Activated CD8-positive, alpha-beta memory T cell treated with anti-CD3 and anti-CD28 coated beads for 24 hours (primary cell): ENCODE measurements around the gene GALNT10.

ENCODE experiments used
- DNase-seq: peaks from one replicate; pipeline ENCODE4 v3.0.0-alpha.2; 2020

GALNT10 gene

GRCh38 chr5:154236536-154237375, 46.2 kb downstream of the GALNT10 start:
- DNase-seq, result no peak

GRCh38 chr5:154237376-154237743, 46.8 kb downstream of the GALNT10 start:
- DNase-seq, result no peak

- no peak for DNase-seq
Observed at GRCh38 chr5:154237946-154238345, 47.4 kb downstream of the GALNT10 start.

GRCh38 chr5:154238776-154239481, 48.4 kb downstream of the GALNT10 start:
- DNase-seq, result no peak

DNA sequence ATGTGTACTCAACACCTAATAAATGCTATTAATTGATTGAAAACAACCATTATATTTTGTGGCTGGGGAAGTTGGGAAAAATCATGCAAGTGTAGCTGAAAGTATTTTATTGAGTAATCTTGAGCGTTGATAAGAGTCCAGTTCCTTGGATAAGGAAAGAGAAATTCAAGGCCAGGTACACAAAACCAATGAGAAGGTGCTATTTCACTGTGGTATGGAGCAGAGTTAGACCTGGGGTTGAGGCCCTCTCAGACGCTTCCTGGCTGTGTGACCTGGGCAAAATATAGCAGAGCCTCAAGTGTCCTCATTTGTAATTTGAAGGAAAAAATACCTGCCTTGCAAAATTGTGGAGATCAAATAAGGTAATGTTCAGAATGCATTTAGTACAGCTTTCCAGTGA, 50.1 kb downstream of the GALNT10 start:
- no peak for DNase-seq

GRCh38 chr5:154241021-154241420, 50.5 kb downstream of the GALNT10 start:
- DNase-seq, result no peak

DNA sequence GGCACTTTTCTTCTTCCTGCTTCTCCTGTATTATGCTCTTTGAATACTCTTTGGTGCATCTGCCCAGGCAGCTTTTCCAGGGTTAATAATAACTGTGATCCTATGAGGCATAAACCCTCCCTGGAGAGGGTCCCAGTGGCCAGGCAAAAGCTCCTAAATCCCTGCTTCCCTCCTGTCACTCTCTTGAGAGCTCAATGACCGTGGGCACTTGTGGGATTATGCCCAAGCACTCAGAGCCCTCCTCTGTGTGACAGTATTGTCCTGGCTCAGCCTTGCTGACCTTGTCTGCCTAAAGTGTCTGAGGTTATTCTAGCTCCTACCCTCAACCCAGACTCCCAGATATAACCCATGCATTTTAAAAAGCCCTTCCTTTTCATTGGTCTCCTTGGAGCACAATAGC, 51.9 kb downstream of the GALNT10 start:
- DNase-seq, result no peak

DNA sequence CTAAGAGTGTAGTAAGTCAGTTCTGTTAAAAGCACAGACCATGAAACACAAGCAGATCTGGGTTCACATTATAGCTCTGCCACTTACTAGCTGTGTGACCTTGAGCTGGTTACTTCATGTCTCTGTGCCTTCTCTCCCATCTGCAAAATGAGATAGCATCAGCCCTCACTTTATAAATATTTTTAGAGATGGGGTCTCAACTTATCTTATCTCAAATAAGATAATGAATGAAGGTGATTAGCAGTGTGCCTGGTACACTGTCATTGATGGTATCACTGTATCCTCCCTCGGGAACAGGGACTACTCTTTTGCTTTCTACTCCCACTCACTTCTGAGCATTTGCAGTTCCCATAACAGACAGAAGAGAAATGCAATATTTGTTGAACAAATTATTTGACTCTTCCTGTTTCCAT, 52.4 kb downstream of the GALNT10 start:
- no peak for DNase-seq

DNA sequence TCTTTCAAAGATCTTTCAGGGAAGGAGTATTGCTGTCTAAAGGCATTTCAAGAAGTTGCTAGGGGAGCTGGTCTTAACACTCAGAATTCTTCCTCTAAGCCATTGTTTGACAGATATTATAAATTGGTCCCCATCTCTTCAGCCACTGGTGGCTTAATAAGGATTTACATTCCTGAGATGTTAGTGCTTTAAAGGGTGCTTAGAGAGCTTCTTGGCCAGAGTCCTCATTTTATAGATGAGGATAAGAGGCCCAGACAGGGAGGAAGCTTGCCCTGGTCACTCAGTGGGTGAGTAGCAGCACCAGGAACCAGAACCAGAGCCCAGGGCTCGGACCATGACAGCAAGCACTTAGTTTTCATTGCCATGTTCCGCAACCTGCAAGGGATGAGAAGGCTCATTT, 53.2 kb downstream of the GALNT10 start:
- DNase-seq, result no peak

GRCh38 chr5:154244476-154244875, 53.9 kb downstream of the GALNT10 start:
- no peak for DNase-seq

GRCh38 chr5:154248691-154249090, 58.2 kb downstream of the GALNT10 start:
- no peak for DNase-seq

DNA sequence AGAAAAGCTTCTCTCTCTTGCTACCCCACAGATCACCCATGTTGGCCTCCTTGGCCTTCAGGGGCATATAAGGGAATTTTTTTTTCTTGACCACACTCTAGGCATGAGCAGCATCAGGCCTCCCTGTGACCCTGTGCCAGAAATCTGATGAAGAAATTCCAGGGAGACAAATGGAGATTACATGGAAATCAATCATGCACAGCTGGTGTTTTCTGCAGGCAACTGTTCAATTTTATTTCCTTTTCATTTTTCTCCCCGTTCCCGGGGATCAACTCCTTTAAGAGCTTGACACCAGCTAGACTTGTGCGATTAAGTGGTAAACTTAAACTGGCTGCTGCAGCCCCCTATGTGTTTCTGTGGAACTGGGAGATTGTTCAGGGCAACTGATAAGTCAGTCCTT, 59.3 kb downstream of the GALNT10 start:
- no peak for DNase-seq

- no peak for DNase-seq
Observed at GRCh38 chr5:154251529-154251928, 61.0 kb downstream of the GALNT10 start.

- no peak for DNase-seq
Observed at GRCh38 chr5:154253807-154254206, 63.3 kb downstream of the GALNT10 start.

GRCh38 chr5:154254896-154255295, 64.4 kb downstream of the GALNT10 start:
- DNase-seq, result no peak

GRCh38 chr5:154257046-154257445, 66.5 kb downstream of the GALNT10 start:
- DNase-seq, result no peak

DNA sequence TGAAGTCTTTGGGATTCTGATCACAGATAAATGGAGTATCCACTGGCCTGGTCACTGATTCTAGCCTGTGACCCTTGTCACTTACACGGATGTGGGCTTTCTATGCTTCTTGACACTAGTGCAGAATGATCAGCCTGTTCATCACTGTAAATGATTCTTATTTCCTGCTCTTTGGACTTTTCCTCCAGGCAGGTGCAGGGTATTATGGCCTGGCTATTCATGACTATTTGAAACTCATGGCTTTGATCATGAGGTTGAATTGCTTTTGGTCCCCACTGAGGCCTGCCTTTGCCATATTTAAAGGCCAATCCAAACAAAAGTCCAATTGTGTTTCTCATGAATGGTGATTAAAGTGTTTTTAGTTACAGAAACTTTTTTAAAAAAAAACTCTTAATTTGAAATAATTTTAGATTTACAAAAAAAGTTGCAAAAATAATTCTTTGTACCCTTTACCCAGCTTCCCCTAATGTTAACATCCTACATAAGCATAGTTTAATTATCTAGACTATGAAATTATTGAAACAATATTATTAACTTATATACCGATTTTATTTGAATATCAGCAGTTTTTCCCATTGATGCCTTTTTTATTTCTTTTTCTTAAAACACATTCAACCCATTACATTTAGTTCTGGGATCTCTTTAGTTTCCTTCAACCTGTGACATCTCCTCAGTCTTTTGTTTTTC, 68.1 kb downstream of the GALNT10 start:
- DNase-seq, result no peak

- no peak for DNase-seq
Observed at GRCh38 chr5:154260224-154260927, 69.8 kb downstream of the GALNT10 start.

DNA sequence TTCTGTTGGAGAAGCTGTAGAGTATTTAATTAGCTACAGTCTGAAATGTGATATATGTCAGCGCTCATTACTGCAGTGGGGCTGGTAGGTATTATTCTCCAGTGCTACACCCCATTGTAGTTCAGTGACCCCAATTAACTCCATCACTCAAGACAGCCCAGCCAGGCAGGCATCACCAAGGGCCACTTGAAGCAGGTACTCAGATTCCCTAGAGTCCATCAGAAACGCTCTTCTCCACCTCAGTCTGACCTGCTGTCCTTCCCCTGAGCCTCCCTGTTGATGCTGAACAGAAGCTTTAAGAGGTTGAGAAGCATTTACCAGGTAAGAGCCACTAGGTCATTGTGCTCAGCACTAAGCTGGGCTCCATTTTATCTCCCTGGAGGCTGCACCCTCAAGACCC, 71.8 kb downstream of the GALNT10 start:
- no peak for DNase-seq

DNA sequence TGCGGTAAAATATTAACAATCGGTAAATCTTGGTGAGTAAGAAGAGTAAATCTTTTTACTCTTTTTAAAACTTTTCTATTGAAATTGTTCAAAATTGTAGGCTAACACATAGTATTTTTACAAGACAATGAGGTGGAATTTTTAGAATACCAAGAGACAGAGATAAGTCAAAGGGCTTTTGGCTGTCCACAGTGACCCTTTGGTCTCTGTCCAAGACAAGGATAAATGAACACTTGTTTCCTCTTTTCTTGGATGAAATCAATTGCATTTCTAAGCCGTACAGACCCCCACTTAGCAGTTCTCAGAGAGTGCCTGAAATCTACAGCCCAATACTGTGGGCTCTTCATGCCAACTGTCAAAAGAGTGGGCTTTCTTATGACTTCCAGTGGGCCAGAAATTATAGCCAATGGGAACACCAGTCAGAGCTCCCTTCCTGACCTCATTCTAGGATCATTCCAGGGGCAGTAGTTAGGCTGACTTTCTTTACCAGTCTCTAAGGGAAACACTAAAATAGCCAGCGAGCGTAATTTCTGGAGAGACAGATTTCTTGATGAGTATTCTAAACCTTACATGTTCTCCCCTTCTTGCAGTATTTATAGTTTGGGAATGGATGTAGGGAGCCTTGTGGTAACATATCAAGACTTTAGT, 74.1 kb downstream of the GALNT10 start:
- DNase-seq, result no peak

GRCh38 chr5:154265197-154265773, 74.8 kb downstream of the GALNT10 start:
- no peak for DNase-seq

- no peak for DNase-seq
Observed at GRCh38 chr5:154267516-154267915, 77.0 kb downstream of the GALNT10 start.
